Measurements from ENCODE around the gene TSPAN17.

The TSPAN17 gene

GRCh38 chr5:176627582-176627981 lies 19.7 kb upstream of the TSPAN17 start:
- no peak for ATAC-seq (replicated peaks)
- Mint-ChIP-seq H3K4me1 (ENCODE audit: low read depth in 2 of 2) (peaks cover 4 to 6% of the 10 kb centered on the region in 2 donors), H3K9me3 (no peaks in the 10 kb centered on the region), H3K27me3 (peaks cover 39 to 86% of the 10 kb centered on the region in 2 donors), H3K27ac (no peak overlapping the region), H3K36me3 (ENCODE audit: insufficient read depth) (no peaks in the 10 kb centered on the region), H3K4me3 (no peak overlapping the region)
- DNase-seq = no peak

- DNase-seq = no peak
- H3K36me3 Mint-ChIP-seq (ENCODE audit: insufficient read depth) = peaks cover 2% of the 10 kb centered on the region
- H3K9me3 Mint-ChIP-seq = no peaks in the 10 kb centered on the region
- no peak for ATAC-seq (replicated peaks)
- H3K27me3 Mint-ChIP-seq = peaks cover 41 to 94% of the 10 kb centered on the region in 2 donors
- H3K4me1 Mint-ChIP-seq (ENCODE audit: low read depth in 2 of 2) = peaks cover 4 to 6% of the 10 kb centered on the region in 2 donors
- H3K27ac Mint-ChIP-seq = no peak overlapping the region
- peak overlapping the region in 1 of 2 donors; percentile 37 for H3K4me3 Mint-ChIP-seq
Observed at GRCh38 chr5:176628406-176629228, 18.7 kb upstream of the TSPAN17 start.

DNA sequence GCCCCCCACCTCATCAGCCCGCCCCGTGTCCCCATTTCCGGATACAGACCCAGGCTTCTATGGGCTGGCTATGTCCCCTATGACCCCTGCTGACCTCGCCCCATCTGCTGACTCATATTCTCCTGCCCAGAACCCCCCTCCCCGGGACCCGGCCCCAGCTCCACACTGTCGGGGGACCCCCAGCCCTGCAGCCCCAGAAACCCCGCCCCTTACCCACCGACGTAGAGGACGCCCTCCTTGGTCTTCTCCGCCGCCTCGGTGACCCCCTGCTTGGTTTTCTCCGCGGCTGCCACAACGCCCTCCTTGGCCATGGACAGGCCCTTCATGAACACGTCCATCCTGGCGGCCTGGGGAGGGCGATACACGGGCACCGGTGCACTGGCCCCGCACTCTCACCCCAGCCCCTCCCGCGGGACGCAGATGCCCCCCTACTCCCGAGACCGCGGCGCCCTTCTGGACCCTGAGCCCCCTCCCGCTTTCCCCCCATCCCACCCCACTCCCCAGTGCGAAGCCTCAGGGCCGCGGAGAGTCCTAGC lies 17.9 kb upstream of the TSPAN17 start:
- Mint-ChIP-seq H3K27me3 (peaks cover 48 to 96% of the 10 kb centered on the region in 2 donors), H3K4me1 (ENCODE audit: low read depth in 2 of 2) (peaks cover 4 to 6% of the 10 kb centered on the region in 2 donors), H3K9me3 (no peaks in the 10 kb centered on the region), H3K4me3 (peak overlapping the region; percentile 37 to 49), H3K27ac (no peak overlapping the region), H3K36me3 (ENCODE audit: insufficient read depth) (peaks cover 2% of the 10 kb centered on the region)
- no peak for ATAC-seq (replicated peaks)
- DNase-seq = no peak

- Mint-ChIP-seq H3K4me3 (peak within 1 kb of the TSS; percentile 43 to 49), H3K27me3 (peaks cover 53 to 96% of the 10 kb centered on the region in 2 donors), H3K4me1 (ENCODE audit: low read depth in 2 of 2) (peaks cover 4 to 6% of the 10 kb centered on the region in 2 donors), H3K36me3 (ENCODE audit: insufficient read depth) (peaks cover 6% of the 10 kb centered on the region), H3K9me3 (peaks cover 0 to 3% of the 10 kb centered on the region in 2 donors), H3K27ac (no peak within 1 kb of the TSS)
- ATAC-seq (replicated peaks) (peak; percentile 92), DNase-seq (peak in 2 of 3 experiments; percentile 27 to 41)
Observed at GRCh38 chr5:176629853-176630680, 17.2 kb upstream of the TSPAN17 start, which contains the start of the genes EIF4E1B and SNCB. Gene EIF4E1B (plus strand): TSS chr5:176630675. CDS start chr5:176642788, 12,113 bp downstream. Gene SNCB (minus strand): TSS chr5:176630534. CDS start chr5:176629654, 880 bp downstream.

- Mint-ChIP-seq H3K27me3 (peaks cover 55 to 96% of the 10 kb centered on the region in 2 donors), H3K27ac (no peak overlapping the region), H3K36me3 (ENCODE audit: insufficient read depth) (peaks cover 9% of the 10 kb centered on the region), H3K4me1 (ENCODE audit: low read depth in 2 of 2) (peaks cover 4 to 6% of the 10 kb centered on the region in 2 donors), H3K9me3 (peaks cover 0 to 7% of the 10 kb centered on the region in 2 donors), H3K4me3 (peak overlapping the region in 1 of 2 donors; percentile 25)
- ATAC-seq (replicated peaks) (no peak), DNase-seq (no peak)
Observed at GRCh38 chr5:176630681-176631222, 16.5 kb upstream of the TSPAN17 start.

DNA sequence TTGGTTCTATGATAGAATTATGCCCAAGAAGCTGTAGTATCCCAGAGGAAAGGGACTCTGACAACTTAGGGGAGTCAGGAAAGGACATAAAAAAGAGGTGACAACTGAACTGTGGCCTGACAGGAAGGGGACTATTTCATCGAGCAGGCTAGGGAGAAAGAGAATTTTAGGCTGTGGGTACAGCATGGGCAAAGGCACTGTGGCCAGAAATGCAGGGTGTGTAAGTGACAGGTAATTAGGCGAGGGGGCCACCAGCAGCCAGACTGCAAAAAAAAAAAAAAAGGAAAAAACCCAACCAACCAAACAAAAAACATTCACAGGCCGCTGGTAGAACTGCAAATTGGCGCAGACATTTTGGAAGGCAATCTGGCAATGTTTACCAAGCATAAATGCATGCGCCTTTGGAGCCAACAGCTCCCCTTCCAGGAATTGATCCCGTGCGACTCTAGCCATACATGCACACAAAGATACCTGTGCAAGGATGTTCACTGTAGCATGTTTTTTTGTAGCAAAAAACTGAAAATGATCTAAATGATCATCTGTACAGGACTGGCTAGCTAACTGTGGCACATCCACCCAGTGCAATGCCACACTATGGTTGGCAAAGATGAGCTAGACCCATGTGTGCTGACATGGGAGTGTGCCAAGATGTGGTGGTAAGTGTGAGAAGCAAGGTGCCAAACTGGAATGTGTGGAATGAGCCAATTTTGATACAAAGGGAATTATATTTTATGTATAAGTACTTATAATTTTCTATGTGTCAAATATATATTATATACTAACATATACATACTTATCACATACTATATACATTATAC lies 15.7 kb upstream of the TSPAN17 start:
- Mint-ChIP-seq H3K27me3 (peaks cover 56 to 96% of the 10 kb centered on the region in 2 donors), H3K4me1 (ENCODE audit: low read depth in 2 of 2) (peaks cover 4 to 6% of the 10 kb centered on the region in 2 donors), H3K9me3 (peaks cover 0 to 7% of the 10 kb centered on the region in 2 donors), H3K4me3 (no peak overlapping the region), H3K27ac (no peak overlapping the region), H3K36me3 (ENCODE audit: insufficient read depth) (peaks cover 9% of the 10 kb centered on the region)
- ATAC-seq (replicated peaks) (no peak), DNase-seq (no peak)

DNA sequence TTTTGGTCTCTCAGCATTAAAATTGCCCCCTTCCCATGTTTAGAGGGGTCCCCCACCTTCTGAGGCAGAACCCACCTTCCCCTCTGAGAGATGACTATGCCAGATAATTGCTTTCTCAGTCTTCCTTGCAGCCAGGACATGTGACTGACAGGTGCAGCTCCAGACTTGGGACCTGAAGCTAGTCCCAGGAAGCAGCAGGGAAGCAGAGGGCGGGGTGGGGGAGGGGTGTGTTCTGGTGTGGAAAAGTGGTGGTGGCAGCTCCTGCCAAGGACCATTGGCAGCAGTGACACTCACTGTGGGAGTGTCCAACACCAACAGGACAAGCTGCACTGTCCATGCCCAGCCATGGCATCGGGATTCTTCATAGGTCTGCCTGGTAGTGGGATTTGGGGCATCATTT lies 14.5 kb upstream of the TSPAN17 start:
- Mint-ChIP-seq H3K4me3 (no peak overlapping the region), H3K27me3 (peaks cover 45 to 96% of the 10 kb centered on the region in 2 donors), H3K9me3 (peaks cover 0 to 7% of the 10 kb centered on the region in 2 donors), H3K4me1 (ENCODE audit: low read depth in 2 of 2) (peaks cover 4 to 6% of the 10 kb centered on the region in 2 donors), H3K36me3 (ENCODE audit: insufficient read depth) (peaks cover 9% of the 10 kb centered on the region), H3K27ac (no peak overlapping the region)
- ATAC-seq (replicated peaks) = no peak
- DNase-seq = no peak

DNA sequence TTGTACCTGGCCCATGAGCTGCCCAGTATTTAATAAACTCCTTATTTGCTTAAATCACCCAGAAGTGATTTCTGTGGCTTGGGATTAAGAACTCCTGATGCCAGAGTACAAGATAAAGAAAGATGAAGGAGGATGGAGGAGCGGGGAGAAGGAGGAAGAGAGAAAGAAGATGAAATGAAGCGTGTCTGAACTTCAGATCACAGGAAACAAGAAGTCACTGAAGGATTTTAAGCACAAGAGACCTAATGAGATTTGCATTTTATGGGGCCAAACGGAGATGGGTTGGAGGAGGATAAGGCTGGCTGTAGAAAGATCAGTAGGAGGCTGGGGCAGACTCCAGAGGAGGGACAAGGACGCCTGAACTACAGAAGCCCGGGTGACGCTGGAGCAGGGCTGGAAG lies 13.7 kb upstream of the TSPAN17 start:
- H3K4me3 Mint-ChIP-seq = no peak overlapping the region

DNA sequence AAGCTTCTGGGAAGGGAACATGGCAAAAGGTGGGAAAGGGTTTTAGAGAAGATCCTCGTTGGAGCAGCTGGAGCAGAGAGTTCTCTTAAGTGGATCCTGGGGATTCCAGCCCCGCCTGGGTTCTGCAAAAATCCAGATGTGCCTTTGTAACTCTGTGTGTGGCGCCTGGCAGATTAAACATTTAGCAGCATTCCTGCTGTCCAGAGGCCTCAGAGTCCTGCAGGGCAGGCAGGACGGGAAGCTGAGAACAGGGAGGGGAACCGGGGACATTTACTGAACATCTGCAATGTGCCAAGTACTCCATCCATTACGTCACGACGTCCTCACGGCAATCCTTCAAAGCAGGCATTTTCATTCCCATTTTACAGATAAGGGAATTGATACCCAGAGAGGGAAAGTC lies 10.9 kb upstream of the TSPAN17 start:
- H3K9me3 Mint-ChIP-seq = peaks cover 0 to 7% of the 10 kb centered on the region in 2 donors
- no peaks in the 10 kb centered on the region for H3K4me1 Mint-ChIP-seq (ENCODE audit: low read depth in 2 of 2)
- ATAC-seq (replicated peaks) (no peak), DNase-seq (no peak)
- H3K27ac Mint-ChIP-seq = no peak overlapping the region
- peaks cover 28 to 69% of the 10 kb centered on the region in 2 donors for H3K27me3 Mint-ChIP-seq
- no peak overlapping the region for H3K4me3 Mint-ChIP-seq
- H3K36me3 Mint-ChIP-seq (ENCODE audit: insufficient read depth) = peaks cover 9% of the 10 kb centered on the region

More for the DNA sequence above, 13.7 kb upstream of the TSPAN17 start:
- Mint-ChIP-seq H3K27ac (no peak overlapping the region), H3K36me3 (ENCODE audit: insufficient read depth) (peaks cover 9% of the 10 kb centered on the region), H3K27me3 (peaks cover 41 to 94% of the 10 kb centered on the region in 2 donors), H3K4me1 (ENCODE audit: low read depth in 2 of 2) (peaks cover 3 to 4% of the 10 kb centered on the region in 2 donors), H3K9me3 (peaks cover 0 to 7% of the 10 kb centered on the region in 2 donors)
- no peak for ATAC-seq (replicated peaks)
- no peak for DNase-seq

- no peak overlapping the region for H3K27ac Mint-ChIP-seq
- peaks cover 9% of the 10 kb centered on the region for H3K36me3 Mint-ChIP-seq (ENCODE audit: insufficient read depth)
- H3K9me3 Mint-ChIP-seq = peaks cover 0 to 7% of the 10 kb centered on the region in 2 donors
- ATAC-seq (replicated peaks) (no peak), DNase-seq (no peak)
- peaks cover 26 to 58% of the 10 kb centered on the region in 2 donors for H3K27me3 Mint-ChIP-seq
- H3K4me3 Mint-ChIP-seq = no peak overlapping the region
- no peaks in the 10 kb centered on the region for H3K4me1 Mint-ChIP-seq (ENCODE audit: low read depth in 2 of 2)
Observed at GRCh38 chr5:176637556-176637955, 9.7 kb upstream of the TSPAN17 start.

- DNase-seq (no peak), ATAC-seq (replicated peaks) (no peak)
- Mint-ChIP-seq H3K4me1 (ENCODE audit: low read depth in 2 of 2) (no peaks in the 10 kb centered on the region), H3K36me3 (ENCODE audit: insufficient read depth) (peaks cover 7% of the 10 kb centered on the region), H3K9me3 (peaks cover 0 to 7% of the 10 kb centered on the region in 2 donors), H3K4me3 (no peak overlapping the region), H3K27ac (no peak overlapping the region), H3K27me3 (peaks cover 23 to 49% of the 10 kb centered on the region in 2 donors)
Observed at GRCh38 chr5:176638437-176638836, 8.8 kb upstream of the TSPAN17 start.

- Mint-ChIP-seq H3K4me3 (no peak overlapping the region), H3K27me3 (peaks cover 16 to 41% of the 10 kb centered on the region in 2 donors), H3K4me1 (ENCODE audit: low read depth in 2 of 2) (no peaks in the 10 kb centered on the region), H3K9me3 (peaks cover 0 to 7% of the 10 kb centered on the region in 2 donors), H3K27ac (no peak overlapping the region), H3K36me3 (ENCODE audit: insufficient read depth) (peaks cover 9% of the 10 kb centered on the region)
- DNase-seq (no peak), ATAC-seq (replicated peaks) (no peak)
Observed at GRCh38 chr5:176639208-176639607, 8.1 kb upstream of the TSPAN17 start.

Data from effector memory CD8-positive, alpha-beta T cell (primary cell).